CD4-positive, alpha-beta T cell treated with Interleukin-6 at 100 ng/mL for 8 hours (primary cell): Measurements from ENCODE around the gene PI4KA.

Experiments used
- DNase-seq: peaks from one replicate; pipeline ENCODE4 v3.0.0-alpha.2; 2020; ENCODE audit warnings: mixed read lengths, low spot score

Gene PI4KA

DNA sequence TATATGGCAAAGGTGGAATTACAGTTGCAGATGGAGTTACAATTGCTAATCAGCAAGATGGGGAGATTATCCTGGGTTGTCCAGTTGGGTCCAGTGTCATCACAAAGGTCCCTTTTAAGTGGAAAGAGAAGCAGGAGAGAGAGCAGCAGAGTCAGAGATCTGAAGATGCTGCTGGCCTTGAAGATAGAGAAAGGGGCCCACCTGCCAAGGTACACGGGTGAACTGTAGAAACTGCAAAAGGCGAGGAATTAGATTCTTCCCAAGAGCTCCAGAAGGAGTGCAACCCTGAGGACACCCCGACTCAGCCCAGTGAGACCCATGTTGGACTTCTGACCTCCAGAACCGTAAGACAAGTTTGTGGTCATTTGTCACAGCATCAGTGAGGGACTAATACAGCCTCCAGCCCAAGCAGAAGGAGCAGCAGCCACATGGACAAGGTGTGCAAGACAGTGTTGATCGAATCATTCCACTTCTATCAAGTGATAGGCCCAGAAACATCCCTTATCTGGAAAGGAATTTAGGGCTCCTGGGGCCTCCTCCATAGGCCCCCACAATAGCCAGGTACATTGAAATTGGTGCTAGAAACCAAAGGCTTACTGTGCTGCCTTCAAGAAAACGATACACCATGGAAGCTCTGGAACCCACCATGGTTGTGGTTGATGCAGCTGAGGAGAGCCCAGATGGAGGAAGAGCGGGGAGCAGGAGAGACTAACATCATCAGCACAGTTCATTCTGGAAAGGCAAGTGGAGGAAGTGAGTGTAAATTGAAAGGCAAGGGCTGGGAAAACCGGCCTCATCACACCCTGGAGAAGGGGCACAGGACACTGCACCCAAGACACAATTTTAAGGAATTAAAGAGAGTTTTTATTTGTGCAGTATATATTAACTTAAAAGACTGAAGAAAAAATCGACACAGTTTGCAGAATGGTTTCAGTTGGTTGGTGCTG lies 23.5 kb upstream of the PI4KA start:
- DNase-seq, result no peak

DNA sequence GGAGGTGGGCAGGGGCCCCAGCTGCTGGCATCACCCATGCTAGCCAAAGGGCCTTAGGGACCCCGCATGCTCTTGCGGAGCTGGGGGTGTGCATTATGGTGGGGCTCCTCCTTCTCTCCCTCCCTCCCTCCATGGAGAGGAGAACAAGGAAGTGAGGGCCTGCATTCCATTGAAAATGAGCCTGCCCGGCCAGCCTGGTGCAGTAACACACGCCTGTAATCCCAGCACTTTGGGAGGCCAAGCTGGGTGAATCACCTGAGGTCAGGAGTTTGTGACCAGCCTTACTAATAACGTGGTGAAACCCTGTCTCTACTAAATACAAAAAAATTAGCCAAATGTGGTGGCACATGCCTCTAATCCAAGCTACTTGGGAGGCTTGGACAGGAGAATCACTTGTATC lies 22.6 kb upstream of the PI4KA start:
- DNase-seq, result no peak

- no peak for DNase-seq
Observed at GRCh38 chr22:20877715-20878114, 19.1 kb upstream of the PI4KA start.

DNA sequence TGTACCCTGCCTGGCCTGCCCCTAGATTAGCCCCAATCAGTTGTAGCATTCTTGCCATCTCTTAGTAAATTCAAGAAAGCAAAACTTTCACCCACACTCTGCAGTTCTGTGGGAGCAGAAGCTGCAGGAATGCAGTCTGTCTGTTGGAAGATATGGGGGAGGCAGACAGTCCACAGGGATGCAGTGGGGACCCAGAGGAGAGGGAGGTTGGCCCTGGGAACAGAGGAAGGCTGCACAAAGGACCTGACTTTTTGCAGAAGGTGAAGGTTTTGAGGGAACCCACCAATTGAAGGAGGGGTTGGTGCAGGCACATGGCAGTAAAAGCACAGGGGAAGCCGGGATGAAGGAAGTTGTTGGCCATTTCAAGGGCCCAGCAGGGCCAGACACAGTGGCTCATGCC lies 16.7 kb upstream of the PI4KA start:
- no peak for DNase-seq

DNA sequence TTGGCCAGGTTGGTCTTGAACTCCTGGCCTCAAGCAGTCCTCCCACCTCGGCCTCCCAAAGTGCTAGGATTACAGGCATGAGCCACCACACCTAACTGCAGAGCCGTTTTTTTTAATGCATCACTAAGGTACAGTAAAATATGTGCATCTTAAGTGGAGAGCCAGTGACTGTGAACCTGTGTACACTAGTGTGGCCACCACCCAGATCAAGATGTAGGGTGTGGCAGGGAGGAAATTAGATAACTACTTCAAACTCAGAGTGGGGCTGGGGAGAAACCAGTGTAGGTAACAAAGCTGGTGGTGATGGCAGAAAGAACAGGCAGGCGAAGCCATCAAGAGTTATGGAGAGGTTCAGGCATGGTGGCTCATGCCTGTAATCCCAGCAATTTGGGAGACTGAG lies 14.6 kb upstream of the PI4KA start:
- no peak for DNase-seq

DNA sequence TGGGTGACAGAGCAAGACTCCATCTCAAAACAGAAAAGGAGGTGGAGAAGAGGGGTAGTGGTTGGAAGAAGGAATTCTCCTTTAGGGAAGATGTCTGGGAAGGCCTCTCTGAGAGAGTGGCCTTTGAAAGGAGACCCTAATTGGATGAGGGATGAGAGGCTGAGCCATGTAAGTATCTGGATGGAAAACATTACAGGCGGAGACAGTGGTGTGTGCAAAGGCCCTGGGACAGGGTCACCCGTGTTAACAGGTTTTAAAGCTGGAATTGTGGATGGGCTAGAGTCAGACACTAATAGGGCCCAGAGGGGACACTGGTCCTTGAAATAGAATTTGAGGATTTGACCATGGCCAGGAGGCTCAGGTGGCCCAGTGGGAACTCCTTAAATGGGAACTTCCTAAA lies 10.6 kb upstream of the PI4KA start:
- no peak for DNase-seq

GRCh38 chr22:20868025-20868962 lies 9.7 kb upstream of the PI4KA start:
- no peak for DNase-seq

DNA sequence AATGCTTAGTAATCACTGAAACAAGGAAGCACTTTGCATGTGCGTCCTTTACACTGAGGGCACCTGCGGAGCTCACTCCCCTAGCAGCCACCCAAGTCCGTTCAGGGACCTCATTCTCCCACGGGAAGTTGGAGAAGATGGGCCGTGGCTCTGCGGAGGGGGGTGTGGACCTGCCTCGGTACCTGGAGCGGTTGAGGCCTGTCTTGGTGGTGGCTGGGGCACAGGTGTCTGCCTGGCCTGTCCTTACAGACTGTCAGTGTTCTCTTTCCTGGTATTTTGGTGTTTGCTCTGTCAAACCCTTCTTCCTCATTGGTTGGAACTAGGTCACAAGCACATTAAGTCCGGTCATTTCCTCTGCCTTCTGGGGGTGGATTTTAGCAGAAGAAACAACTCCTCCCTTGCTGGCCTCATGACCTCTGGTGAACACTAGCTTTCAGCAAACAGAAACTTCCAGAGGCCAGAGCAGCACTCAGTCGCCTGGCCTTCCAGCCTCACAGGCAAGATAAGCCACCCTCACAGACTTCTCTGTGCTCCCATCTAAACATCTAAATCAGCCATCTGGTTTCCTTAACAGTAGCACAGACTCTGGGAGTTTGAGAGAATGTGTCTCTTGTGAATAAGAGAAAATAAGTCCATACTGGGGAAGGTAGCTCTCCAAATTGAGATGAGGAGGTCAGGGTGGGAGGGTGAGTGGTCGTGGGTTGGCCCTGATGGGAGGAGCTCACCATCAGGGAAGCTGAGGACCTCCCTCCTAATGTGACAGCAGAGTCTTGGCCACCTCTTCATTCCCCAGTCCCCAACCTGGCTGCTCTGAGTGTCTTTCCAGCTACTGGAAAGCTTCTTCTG lies 8.8 kb upstream of the PI4KA start:
- peak; percentile 4 for DNase-seq

DNA sequence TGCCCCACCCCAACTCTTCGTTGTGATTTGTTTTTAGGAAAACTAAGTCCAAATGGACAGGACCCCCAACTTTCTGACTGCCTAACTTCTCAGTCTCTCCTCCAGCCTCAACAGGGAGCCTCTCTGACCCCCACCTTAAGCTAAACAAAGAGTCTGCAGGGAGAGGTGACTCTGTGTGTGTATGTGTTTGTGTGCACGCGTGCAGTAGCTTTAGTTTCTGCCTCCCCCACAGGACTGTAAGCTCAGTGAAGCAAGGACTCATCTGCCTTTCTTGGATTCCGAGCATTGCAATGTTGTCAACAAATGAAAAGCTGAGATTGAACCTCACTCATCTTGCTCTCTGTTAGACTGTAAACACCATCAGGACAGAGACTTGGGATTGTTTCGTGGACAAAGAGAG lies 8.1 kb upstream of the PI4KA start:
- no peak for DNase-seq

- DNase-seq, result no peak
Observed at GRCh38 chr22:20865875-20866445, 7.3 kb upstream of the PI4KA start.

DNA sequence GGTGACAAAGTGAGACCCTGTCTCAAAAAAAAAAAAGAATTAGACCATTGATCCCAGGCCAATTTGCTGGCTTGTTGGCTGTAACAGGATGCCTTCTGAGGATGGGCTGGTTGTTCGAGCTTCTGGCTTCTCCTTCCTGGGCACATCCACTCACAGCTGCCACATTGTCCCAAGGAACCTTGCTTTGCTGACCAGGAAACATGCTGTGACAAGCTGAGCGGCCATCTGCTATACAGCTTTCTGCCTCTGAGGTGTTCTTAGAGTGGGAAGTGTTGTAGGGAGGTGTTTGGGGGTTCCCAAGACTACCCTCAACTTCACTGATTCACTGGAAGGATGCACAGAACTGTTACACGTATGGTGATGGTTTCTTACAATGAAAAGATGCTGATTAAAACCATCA lies 6.7 kb upstream of the PI4KA start:
- no peak for DNase-seq

- no peak for DNase-seq
Observed at GRCh38 chr22:20864186-20864908, 5.7 kb upstream of the PI4KA start.

- DNase-seq, result no peak
Observed at GRCh38 chr22:20863366-20863765, 4.8 kb upstream of the PI4KA start.

DNA sequence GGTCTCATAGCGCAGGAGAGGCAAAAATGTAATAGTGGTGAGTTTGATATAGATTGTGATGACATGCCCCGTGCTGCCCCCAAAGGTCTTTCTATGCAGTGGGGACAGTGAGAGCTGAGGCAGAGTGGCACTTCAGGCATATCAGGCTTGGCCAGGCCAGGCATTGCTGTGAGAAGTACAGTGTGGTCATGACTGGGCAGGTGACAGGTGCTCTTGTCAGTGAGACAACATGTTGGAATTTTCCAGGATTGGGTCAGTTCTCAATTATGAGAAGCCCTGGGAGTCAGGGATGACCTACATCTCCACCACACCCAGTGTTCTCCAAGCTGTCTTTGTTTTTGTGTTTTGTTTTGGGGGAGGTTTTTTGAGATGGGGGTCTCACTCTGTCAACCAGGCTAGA lies 3.9 kb upstream of the PI4KA start:
- DNase-seq, result no peak

DNA sequence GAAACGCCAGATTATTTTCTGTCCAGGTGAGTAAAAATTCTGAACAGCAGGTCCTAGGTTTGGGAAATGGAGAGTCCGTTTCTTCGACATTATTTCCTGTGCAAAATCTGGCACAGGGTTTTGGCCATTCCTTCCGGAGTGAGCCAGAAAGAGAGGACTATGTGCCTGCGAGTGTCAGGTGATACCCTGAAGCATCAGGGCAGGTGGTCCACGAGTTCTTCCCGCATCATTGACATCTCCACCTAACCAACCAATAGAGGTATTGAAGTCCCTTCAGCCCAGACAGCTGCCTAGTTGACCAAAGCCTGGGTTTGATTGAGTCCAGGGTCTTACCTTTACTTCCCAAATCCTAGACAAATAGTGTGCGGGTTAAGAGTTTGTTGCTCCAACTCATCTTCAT lies 1.0 kb upstream of the PI4KA start:
- DNase-seq, result no peak

DNA sequence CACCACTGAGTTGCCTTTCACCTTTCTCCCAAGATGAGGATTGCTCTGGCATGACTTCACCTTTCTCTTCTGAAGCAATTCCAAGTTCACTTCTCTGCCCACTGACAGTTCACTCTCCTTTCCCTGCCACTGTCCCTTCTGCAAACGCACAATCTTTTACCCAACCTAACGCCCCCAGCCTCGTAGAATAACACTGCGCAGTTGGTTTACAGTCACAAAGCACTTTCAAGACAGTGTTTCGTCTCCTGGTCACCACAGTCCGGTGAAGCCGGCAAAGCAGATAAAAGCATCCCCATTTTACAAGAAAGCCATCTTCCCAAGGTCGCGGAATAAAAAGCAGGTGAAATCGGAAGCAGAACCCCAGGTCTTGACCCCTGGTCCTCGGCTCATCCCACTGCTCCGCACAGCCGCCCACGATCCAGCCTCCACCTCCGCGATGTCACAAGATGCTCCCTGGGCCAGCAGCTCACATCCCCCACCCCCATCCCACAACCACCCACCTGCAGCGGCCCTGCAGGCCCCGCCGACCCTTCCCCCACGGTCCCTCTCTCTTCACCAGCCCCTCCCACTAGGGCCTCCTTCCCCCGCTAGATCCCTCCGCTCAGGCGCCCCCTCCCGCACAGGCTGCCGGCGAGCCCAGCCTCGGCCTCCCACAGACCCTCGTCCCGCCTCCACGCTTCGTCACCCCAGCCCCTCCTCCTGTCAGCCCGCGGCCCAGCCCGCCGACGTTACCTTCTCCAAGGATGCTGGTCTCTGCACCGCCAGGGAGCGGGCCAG lies 585 bp downstream of the PI4KA start:
- peak; percentile 83 for DNase-seq

DNA sequence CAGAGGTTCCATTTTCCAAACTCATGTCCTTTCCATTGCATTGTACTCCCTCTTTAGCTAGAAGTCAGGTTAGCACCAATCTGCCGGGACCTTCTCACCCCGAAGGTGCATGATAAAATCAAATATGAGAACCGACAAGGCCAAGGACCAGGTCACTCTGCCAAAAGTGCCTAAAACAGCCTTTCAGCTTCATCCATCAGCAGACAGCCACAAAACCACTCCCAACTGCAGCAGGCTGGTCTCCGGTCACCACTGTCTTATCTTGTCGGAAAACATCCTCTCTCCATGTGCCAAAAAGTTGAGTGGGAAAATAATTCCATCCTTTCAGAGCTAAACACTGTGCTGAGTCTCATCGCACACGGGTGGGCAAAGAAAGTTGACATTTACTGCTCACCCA lies 1.4 kb downstream of the PI4KA start:
- DNase-seq, result no peak

GRCh38 chr22:20853236-20853660 lies 5.4 kb downstream of the PI4KA start:
- no peak for DNase-seq

DNA sequence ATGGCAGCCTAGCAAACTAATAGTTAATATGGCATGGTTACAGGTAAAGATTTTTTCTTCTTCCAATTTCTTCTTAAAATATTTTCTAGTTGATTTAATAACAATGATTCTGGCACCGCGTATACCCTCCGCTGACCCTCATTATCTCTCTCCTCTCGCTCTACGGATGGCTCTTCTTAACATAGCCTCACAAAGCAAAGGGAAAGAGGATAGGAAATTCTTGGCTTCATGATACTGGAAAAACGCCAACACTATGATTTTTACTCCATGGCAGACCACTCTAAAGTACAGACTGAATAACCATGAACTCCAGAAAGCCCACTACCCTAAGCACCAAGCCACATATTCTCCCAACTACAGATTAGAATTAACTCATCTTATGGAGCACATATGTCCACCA lies 6.1 kb downstream of the PI4KA start:
- DNase-seq, result no peak

DNA sequence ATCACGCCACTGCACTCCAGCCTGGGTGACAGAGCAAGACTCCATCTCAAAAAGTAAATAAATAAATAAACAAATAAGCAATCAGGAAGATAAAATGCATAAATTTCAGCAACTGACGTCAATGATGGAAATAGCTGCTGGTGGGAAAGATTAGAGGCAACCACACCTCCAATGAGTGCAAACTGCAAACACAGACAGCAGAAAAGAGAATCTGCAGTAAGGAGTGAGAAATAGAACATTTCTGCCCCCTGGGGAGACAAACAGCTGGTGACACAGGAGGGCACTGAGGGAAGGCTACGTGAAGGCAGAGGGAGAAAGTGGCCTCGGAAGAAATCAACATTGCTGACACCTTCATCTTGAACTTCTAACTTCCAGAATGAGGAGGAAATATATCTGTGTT lies 6.5 kb downstream of the PI4KA start:
- DNase-seq, result no peak
